ENCODE measurements around the gene FBXL13.

The FBXL13 gene

DNA sequence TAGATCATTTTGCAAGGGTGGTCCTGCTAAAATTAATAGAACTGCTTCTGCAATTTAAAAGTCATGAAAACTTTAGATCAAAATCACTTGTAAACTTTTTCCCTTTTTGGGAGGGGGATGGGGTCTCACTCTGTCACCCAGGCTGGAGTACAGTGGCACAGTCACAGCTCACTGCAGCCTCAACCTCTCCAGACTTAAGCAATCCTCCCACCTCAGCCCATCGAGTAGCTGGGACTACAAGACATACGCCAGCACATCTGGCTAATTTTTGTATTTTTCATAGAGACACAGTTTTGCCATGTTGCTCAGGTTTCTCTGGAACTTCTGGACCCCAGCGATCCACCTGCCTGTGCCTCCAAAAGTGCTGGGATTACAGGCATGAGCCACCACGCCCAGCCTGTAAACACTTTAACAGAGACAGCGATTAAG is 82.1 kb downstream of the FBXL13 start:
- in situ Hi-C loops (cut with MboI; ENCODE audit: low sequenced_read_pairs, unreplicated experiment) = no loop called here

GRCh38 chr7:102991540-102992214 is 82.9 kb downstream of the FBXL13 start:
- TF ChIP-seq, protein P1, sequence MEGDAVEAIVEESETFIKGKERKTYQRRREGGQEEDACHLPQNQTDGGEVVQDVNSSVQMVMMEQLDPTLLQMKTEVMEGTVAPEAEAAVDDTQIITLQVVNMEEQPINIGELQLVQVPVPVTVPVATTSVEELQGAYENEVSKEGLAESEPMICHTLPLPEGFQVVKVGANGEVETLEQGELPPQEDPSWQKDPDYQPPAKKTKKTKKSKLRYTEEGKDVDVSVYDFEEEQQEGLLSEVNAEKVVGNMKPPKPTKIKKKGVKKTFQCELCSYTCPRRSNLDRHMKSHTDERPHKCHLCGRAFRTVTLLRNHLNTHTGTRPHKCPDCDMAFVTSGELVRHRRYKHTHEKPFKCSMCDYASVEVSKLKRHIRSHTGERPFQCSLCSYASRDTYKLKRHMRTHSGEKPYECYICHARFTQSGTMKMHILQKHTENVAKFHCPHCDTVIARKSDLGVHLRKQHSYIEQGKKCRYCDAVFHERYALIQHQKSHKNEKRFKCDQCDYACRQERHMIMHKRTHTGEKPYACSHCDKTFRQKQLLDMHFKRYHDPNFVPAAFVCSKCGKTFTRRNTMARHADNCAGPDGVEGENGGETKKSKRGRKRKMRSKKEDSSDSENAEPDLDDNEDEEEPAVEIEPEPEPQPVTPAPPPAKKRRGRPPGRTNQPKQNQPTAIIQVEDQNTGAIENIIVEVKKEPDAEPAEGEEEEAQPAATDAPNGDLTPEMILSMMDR (IDR thresholded peaks at IDR 0.05; ENCODE audit: borderline replicate concordance, control extremely low read depth, extremely low read depth, insufficient read depth, missing control alignments) = no peak
- DNase-seq (ENCODE audit: low spot score) = no peak
- in situ Hi-C loops (cut with MboI; ENCODE audit: low sequenced_read_pairs, unreplicated experiment) = no loop called here

More for the DNA sequence above, 82.1 kb downstream of the FBXL13 start:
- TF ChIP-seq, protein P1 (IDR thresholded peaks at IDR 0.05; ENCODE audit: borderline replicate concordance, control extremely low read depth, extremely low read depth, insufficient read depth, missing control alignments) = no peak
- no peak for DNase-seq (ENCODE audit: low spot score)

GRCh38 chr7:102991077-102991539 is 83.5 kb downstream of the FBXL13 start:
- TF ChIP-seq, protein P1 (IDR thresholded peaks at IDR 0.05; ENCODE audit: borderline replicate concordance, control extremely low read depth, extremely low read depth, insufficient read depth, missing control alignments) = no peak
- in situ Hi-C loops (cut with MboI; ENCODE audit: low sequenced_read_pairs, unreplicated experiment) = no loop called here
- no peak for DNase-seq (ENCODE audit: low spot score)

DNA sequence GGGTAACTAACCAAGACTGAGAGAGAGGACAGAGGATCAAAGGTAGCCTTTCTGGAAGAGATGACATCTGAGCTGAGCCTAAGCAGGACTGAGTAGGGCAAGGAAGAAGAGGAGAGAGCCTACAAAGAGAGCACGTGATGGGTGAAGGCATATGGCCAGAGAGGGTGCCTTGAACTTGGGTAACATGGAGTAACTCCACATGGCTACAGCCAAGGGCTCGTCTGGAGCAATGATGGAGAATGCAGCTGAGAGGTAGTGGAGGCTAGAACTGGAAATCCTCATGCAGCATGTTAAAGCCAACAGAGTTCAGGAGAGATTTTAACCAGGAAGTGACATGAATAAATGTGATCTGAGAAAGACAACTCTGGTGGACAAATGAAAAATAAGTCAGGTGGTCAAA is 84.0 kb downstream of the FBXL13 start:
- DNase-seq (ENCODE audit: low spot score) = no peak
- in situ Hi-C loops (cut with MboI; ENCODE audit: low sequenced_read_pairs, unreplicated experiment) = no loop called here
- TF ChIP-seq, protein P1 (IDR thresholded peaks at IDR 0.05; ENCODE audit: borderline replicate concordance, control extremely low read depth, extremely low read depth, insufficient read depth, missing control alignments) = no peak

DNA sequence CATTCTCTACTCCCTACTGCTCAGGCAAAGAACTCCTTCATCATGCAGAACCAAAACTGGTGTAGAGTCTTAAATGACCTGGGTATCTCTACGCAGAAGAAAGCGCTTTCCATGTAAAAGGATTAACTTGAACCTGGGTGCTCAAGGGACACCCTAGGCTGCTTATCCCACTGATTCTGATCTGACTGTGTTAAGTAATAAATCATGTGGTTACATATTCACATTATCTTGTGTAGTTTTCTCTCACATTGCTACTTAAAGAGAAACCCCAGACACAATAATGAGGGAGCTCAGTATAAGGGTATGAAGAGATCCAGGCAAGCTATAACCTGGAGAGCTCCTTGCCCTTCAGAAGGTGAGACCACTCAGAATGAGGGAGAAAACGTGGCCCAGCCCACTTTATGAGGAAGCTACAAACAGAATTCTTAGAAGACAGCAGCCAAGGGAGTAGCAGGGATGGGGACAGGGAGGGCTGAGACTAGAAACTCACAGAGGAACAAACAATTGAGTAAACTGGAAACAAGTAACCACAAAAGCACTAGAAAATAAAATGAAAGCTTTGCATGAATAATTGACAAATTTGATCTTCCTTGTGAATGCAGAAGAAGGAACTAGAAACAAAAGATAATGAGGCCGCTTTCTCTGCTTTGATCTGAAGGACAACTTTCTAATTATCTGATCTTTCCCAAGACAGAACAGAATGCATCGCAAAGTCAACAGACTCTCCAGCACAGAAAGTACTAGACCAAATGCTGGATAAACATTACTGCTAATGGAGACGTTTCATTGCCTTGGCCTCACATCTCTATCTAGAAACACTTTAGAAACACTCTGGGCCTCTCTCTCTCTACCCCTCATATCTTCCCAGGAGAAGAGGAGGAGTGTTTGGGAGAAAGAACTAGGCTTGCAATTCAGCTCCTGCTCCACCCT is 85.7 kb downstream of the FBXL13 start:
- TF ChIP-seq, protein P1 (IDR thresholded peaks at IDR 0.05; ENCODE audit: borderline replicate concordance, control extremely low read depth, extremely low read depth, insufficient read depth, missing control alignments) = no peak
- in situ Hi-C loops (cut with MboI; ENCODE audit: low sequenced_read_pairs, unreplicated experiment) = no loop called here

DNA sequence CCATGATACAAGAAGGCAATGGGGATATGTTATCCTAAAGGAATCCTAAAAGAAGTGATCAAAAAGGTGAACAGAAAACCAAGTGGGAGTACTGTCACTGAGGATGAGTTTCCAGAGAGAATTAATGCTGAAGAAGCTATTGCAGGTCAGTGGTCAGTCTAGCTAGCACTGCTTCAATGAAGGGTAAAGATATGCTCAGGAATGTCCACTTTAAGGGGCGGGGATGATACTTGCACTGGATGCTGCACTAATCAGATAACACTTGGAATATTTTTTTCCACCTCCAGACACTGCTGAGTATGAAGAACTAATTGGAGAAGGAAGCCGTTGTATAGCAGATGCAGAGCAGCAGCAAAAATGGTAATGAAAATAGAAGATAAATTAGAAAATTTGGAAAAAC is 86.5 kb downstream of the FBXL13 start:
- in situ Hi-C loops (cut with MboI; ENCODE audit: low sequenced_read_pairs, unreplicated experiment) = no loop called here
- TF ChIP-seq, protein P1 (IDR thresholded peaks at IDR 0.05; ENCODE audit: borderline replicate concordance, control extremely low read depth, extremely low read depth, insufficient read depth, missing control alignments) = no peak
- DNase-seq (ENCODE audit: low spot score) = no peak

More for the DNA sequence above, 85.7 kb downstream of the FBXL13 start:
- DNase-seq (ENCODE audit: low spot score) = no peak
